Measurements from ENCODE around the gene UBE2L5.
"Not testable (repeated sequence)": the region's sequence is repeated elsewhere in the genome, so short reads cannot be mapped to it uniquely, and the experiment has no call there.

The UBE2L5 gene

DNA sequence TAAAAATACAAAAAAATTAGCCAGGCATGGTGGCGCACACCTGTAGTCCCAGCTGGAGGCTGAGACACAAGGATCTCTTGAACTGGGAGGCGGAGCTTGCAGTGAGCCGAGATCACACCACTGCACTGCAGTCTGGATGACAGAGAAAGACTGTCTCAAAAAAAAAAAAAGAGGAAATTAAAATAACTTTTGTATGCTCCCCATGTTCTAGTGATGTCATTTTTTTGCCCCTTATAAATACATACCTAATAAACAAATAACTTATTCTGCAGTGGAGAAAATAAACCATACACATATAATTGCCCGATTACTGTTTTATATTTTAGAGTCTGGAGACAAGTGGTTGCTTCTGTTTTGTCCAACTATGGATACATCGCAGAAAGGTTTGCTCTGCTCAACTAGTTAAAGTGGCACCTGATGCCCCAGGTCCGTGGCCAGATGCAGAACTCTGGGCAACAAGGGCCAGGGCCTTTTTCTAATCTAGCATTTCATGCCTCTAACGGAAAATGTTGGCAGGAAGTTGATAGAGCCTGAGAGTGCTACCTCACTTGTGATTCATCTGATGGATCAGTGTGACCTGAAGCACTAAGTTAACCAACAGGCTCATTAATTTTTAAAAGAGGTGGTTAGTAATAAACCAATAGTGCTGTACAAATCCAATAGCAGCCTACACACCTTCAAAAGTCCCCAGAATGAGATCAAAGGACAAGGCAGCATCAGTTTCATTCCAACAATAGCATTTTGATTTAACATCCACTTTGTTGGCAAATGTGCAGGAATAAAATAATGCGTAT is 18.8 kb downstream of the UBE2L5 start:
- H3K27ac Mint-ChIP-seq, result no peak overlapping the region
- ATAC-seq (ENCODE audit: low read depth), result no peak
- H3K36me3 Mint-ChIP-seq, result peaks cover 2% of the 10 kb centered on the region
- no peak overlapping the region for H3K4me3 Mint-ChIP-seq
- H3K27me3 Mint-ChIP-seq, result no peaks in the 10 kb centered on the region
- no peaks in the 10 kb centered on the region for H3K9me3 Mint-ChIP-seq
- H3K4me1 Mint-ChIP-seq, result peaks cover 37% of the 10 kb centered on the region
- no peak for DNase-seq (ENCODE audit: low spot score in 2 of 2)

GRCh38 chr13:30442926-30443325 is 20.6 kb downstream of the UBE2L5 start:
- H3K36me3 Mint-ChIP-seq, result peaks cover 2% of the 10 kb centered on the region
- no peaks in the 10 kb centered on the region for H3K27me3 Mint-ChIP-seq
- peak overlapping the region; percentile 69 for H3K27ac Mint-ChIP-seq
- H3K4me3 Mint-ChIP-seq, result peak overlapping the region; percentile 69
- peaks cover 47% of the 10 kb centered on the region for H3K4me1 Mint-ChIP-seq
- no peaks in the 10 kb centered on the region for H3K9me3 Mint-ChIP-seq
- DNase-seq (ENCODE audit: low spot score in 2 of 2) (no peak), ATAC-seq (ENCODE audit: low read depth) (peak; percentile 16)

- not testable (repeated sequence) for DNase-seq (ENCODE audit: low spot score in 2 of 2); H3K27me3 Mint-ChIP-seq; ATAC-seq (ENCODE audit: low read depth); H3K9me3 Mint-ChIP-seq; H3K36me3 Mint-ChIP-seq
- Mint-ChIP-seq H3K27ac (peak overlapping the region; percentile 69), H3K4me3 (peak overlapping the region; percentile 76), H3K4me1 (peaks cover 49% of the 10 kb centered on the region)
Measured at GRCh38 chr13:30443491-30443890, 21.2 kb downstream of the UBE2L5 start.

DNA sequence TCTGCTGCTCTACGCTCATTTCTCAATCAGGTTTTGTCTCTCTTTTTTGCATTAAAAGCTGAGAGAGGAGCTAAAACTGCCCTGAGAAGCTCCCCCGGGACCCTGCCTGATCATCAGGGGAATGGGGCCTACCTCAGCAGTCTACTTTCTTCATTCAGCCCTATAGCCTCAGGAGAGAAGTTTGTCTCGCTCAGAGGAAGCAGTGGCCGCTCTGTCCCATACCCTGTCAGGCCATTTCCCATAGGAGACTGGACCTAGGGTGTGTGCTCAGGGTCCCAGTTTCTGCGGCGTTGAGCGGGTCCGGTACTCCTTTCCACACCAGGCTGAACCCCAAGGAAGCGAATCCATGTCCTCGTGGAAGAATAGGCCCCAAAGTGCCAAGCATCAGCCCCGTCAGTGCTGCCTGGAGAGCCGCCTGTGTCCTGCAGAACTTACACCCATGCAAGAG is 21.7 kb downstream of the UBE2L5 start:
- H3K9me3 Mint-ChIP-seq, result no peaks in the 10 kb centered on the region
- peaks cover 2% of the 10 kb centered on the region for H3K36me3 Mint-ChIP-seq
- H3K27me3 Mint-ChIP-seq, result no peaks in the 10 kb centered on the region
- peak overlapping the region; percentile 76 for H3K4me3 Mint-ChIP-seq
- H3K27ac Mint-ChIP-seq, result peak overlapping the region; percentile 69
- peaks cover 47% of the 10 kb centered on the region for H3K4me1 Mint-ChIP-seq
- DNase-seq (ENCODE audit: low spot score in 2 of 2) (peak; percentile 54 to 64), ATAC-seq (ENCODE audit: low read depth) (peak; percentile 83)

DNA sequence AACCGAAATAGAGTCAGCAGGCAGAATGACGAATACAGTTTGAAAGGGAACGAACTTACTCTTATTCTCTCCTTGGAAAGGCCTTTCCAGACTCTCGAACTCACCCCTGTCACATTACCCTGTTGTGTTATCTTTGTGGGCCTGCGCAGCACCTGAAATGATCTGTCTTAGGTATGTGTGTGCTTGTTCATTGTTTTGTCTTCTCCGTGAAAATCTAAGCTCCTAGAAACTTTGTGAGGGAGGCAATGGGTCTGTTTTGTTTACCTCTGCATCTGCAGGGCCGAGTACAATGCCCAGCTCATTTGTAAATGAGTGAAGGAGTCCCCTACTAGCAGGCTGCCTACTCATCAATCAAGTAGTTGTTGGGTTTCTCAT is 23.8 kb downstream of the UBE2L5 start:
- Mint-ChIP-seq H3K4me1 (peaks cover 41% of the 10 kb centered on the region), H3K36me3 (no peaks in the 10 kb centered on the region), H3K9me3 (no peaks in the 10 kb centered on the region), H3K27me3 (no peaks in the 10 kb centered on the region), H3K27ac (peak overlapping the region; percentile 88), H3K4me3 (peak overlapping the region; percentile 88)
- ATAC-seq (ENCODE audit: low read depth) (no peak), DNase-seq (ENCODE audit: low spot score in 2 of 2) (no peak)

DNA sequence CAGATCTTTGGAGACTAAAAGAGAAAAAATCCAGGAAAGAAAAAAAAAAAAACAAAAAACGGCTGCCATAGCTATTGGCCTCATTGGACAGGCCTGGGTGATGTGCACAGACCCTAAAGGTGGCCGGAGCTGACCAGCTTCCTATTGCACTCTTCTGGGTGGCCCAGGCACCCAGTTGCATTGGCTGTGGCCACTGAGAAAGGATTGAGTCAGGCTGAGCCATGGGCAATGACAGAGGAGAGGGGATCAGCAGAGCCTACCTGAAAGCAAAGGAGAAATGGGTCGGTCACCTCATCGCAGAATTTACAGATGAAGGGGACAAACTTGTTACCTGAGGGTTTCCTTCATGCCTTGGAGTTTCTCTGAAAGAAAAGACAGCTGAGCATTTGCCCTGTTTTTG is 26.1 kb downstream of the UBE2L5 start:
- DNase-seq (ENCODE audit: low spot score in 2 of 2) (no peak), ATAC-seq (ENCODE audit: low read depth) (no peak)
- Mint-ChIP-seq H3K27ac (peak overlapping the region; percentile 49), H3K9me3 (no peaks in the 10 kb centered on the region), H3K4me3 (no peak overlapping the region), H3K27me3 (no peaks in the 10 kb centered on the region), H3K4me1 (peaks cover 35% of the 10 kb centered on the region), H3K36me3 (no peaks in the 10 kb centered on the region)

DNA sequence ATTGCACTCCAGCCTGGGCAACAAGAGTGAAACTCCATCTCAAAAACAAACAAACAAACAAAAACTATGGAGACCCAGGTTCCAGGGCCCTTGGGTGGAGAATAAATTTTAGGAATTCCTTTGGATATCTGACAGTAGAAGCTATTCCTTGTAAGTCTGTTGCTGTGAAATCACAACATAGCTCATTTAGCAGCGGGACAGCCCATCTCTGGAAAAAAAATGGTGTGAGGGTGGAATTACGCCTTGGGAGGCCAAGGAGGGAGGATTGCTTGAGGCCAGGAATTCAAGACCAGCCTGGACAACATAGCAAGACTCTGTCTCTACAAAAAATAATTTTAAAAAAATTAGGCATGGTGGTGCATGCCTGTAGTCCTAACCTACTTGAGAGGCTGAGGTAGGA is 27.8 kb downstream of the UBE2L5 start:
- ATAC-seq (ENCODE audit: low read depth) (no peak), DNase-seq (ENCODE audit: low spot score in 2 of 2) (no peak)
- Mint-ChIP-seq H3K36me3 (no peaks in the 10 kb centered on the region), H3K4me1 (peaks cover 31% of the 10 kb centered on the region), H3K4me3 (no peak overlapping the region), H3K9me3 (no peaks in the 10 kb centered on the region), H3K27ac (no peak overlapping the region), H3K27me3 (no peaks in the 10 kb centered on the region)

DNA sequence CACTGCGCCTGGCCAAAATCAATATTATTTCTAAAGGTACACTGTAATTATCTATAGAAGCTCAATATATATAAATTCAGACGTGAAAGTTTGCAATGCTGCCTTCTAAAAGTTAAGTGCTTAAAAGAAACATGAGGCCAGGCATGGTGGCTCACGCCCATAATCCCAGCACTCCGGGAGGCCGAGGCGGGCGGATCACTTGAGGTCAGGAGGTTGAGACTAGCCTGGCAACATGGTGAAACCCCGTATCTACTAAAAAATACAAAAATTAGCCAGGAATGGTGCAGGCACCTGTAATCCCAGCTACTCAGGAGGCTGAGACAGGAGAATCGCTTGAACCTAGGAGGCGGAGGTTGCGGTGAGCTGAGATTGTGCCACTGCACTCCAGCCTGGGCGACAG is 29.2 kb downstream of the UBE2L5 start:
- not testable (repeated sequence) for H3K4me3 Mint-ChIP-seq

GRCh38 chr13:30453727-30454126 is 31.4 kb downstream of the UBE2L5 start:
- Mint-ChIP-seq H3K27ac (peak overlapping the region; percentile 35), H3K27me3 (no peaks in the 10 kb centered on the region), H3K9me3 (no peaks in the 10 kb centered on the region), H3K4me3 (no peak overlapping the region), H3K36me3 (no peaks in the 10 kb centered on the region), H3K4me1 (peaks cover 21% of the 10 kb centered on the region)
- ATAC-seq (ENCODE audit: low read depth) (peak; percentile 60), DNase-seq (ENCODE audit: low spot score in 2 of 2) (no peak)

More for the DNA sequence above, 29.2 kb downstream of the UBE2L5 start:
- not testable (repeated sequence) for H3K36me3 Mint-ChIP-seq; H3K27me3 Mint-ChIP-seq; H3K27ac Mint-ChIP-seq; DNase-seq (ENCODE audit: low spot score in 2 of 2); H3K9me3 Mint-ChIP-seq; ATAC-seq (ENCODE audit: low read depth)
- H3K4me1 Mint-ChIP-seq, result peaks cover 26% of the 10 kb centered on the region

GRCh38 chr13:30454991-30455390 is 32.7 kb downstream of the UBE2L5 start:
- no peaks in the 10 kb centered on the region for H3K27me3 Mint-ChIP-seq
- H3K4me3 Mint-ChIP-seq, result no peak overlapping the region
- DNase-seq (ENCODE audit: low spot score in 2 of 2) (no peak), ATAC-seq (ENCODE audit: low read depth) (no peak)
- no peak overlapping the region for H3K27ac Mint-ChIP-seq
- peaks cover 5% of the 10 kb centered on the region for H3K36me3 Mint-ChIP-seq
- no peaks in the 10 kb centered on the region for H3K9me3 Mint-ChIP-seq
- peaks cover 23% of the 10 kb centered on the region for H3K4me1 Mint-ChIP-seq

- peaks cover 5% of the 10 kb centered on the region for H3K36me3 Mint-ChIP-seq
- H3K27me3 Mint-ChIP-seq, result no peaks in the 10 kb centered on the region
- no peak for DNase-seq (ENCODE audit: low spot score in 2 of 2)
- no peak for ATAC-seq (ENCODE audit: low read depth)
- no peak overlapping the region for H3K4me3 Mint-ChIP-seq
- no peak overlapping the region for H3K27ac Mint-ChIP-seq
- no peaks in the 10 kb centered on the region for H3K9me3 Mint-ChIP-seq
- H3K4me1 Mint-ChIP-seq, result peaks cover 24% of the 10 kb centered on the region
Measured at GRCh38 chr13:30456290-30456689, 34.0 kb downstream of the UBE2L5 start.

- H3K27ac Mint-ChIP-seq, result peak overlapping the region; percentile 17
- peaks cover 11% of the 10 kb centered on the region for H3K36me3 Mint-ChIP-seq
- H3K27me3 Mint-ChIP-seq, result no peaks in the 10 kb centered on the region
- ATAC-seq (ENCODE audit: low read depth) (no peak), DNase-seq (ENCODE audit: low spot score in 2 of 2) (no peak)
- no peaks in the 10 kb centered on the region for H3K9me3 Mint-ChIP-seq
- H3K4me1 Mint-ChIP-seq, result peaks cover 30% of the 10 kb centered on the region
- no peak overlapping the region for H3K4me3 Mint-ChIP-seq
Measured at GRCh38 chr13:30457306-30457891, 35.1 kb downstream of the UBE2L5 start.

GRCh38 chr13:30461279-30462066 is 39.2 kb downstream of the UBE2L5 start:
- peaks cover 22% of the 10 kb centered on the region for H3K4me1 Mint-ChIP-seq

More at GRCh38 chr13:30461279-30462066, 39.2 kb downstream of the UBE2L5 start:
- H3K4me3 Mint-ChIP-seq, H3K27me3 Mint-ChIP-seq, H3K9me3 Mint-ChIP-seq: not testable (repeated sequence)
- DNase-seq (ENCODE audit: low spot score in 2 of 2) (peak in 1 of 2 donors; percentile 33), ATAC-seq (ENCODE audit: low read depth) (peak; percentile 11)
- H3K27ac Mint-ChIP-seq, result peak overlapping the region; percentile 73
- H3K36me3 Mint-ChIP-seq, result peaks cover 13% of the 10 kb centered on the region

Measured in memory B cell (primary cell).